H1 (cell line): ENCODE data around the gene RAD23A. TPM values are rescaled to one million over a fixed set of nuclear protein-coding genes. Genes with fewer than 3 reads are reported as not detected.

Experiments
- CTCF ChIA-PET: fragments of 300-600 bp; sonication (Branson Sonifier 250); formaldehyde crosslinking; loops from one replicate; lab custom pipeline; 2021; ENCODE audit not compliant: partially characterized antibody; lab: Charles Lee
- POLR2A ChIA-PET: fragments of 300-600 bp; sonication (Branson Sonifier 250); formaldehyde crosslinking; loops from one replicate; lab custom pipeline; 2021; ENCODE audit warnings: inconsistent platforms; ENCODE audit not compliant: partially characterized antibody; lab: Charles Lee
- DNase-seq, 2 experiments: peaks; one replicate each; pipeline versions ENCODE4 v3.0.0 to v3.0.0-alpha.2; 2010 to 2022; ENCODE audit warnings: low spot score in 2 of 2, low read depth in 1 of 2, mixed read lengths in 1 of 2
- FAIRE-seq: peaks from 2 replicates; lab custom pipeline; 2011; peaks lifted over from hg19 to GRCh38; lab: Jason Lieb, UNC
- H2AFZ ChIP-seq: 2 replicates; pipeline ENCODE4 v1.8.1; 2012; ENCODE audit warnings: low read length, inconsistent platforms
- H2AK5ac ChIP-seq: 2 replicates; pipeline ENCODE4 v1.6.1; 2013; ENCODE audit warnings: low read depth, low read length
- H2BK120ac ChIP-seq: replicated peaks from 2 replicates; pipeline ENCODE3; 2013; ENCODE audit warnings: low read depth, low read length, inconsistent platforms
- H2BK12ac ChIP-seq: 2 replicates; pipeline ENCODE4 v1.6.1; 2013; ENCODE audit warnings: low read depth, low read length
- H2BK15ac ChIP-seq: 2 replicates; pipeline ENCODE4 v1.6.1; 2013; ENCODE audit warnings: low read length
- H2BK20ac ChIP-seq: 2 replicates; pipeline ENCODE4 v1.6.1; 2013; ENCODE audit warnings: low read length
- H2BK5ac ChIP-seq: 2 replicates; pipeline ENCODE4 v1.6.1; 2013; ENCODE audit warnings: low read depth, low read length
- H3K14ac ChIP-seq: 2 replicates; pipeline ENCODE4 v1.6.1; 2013; ENCODE audit warnings: inconsistent platforms; ENCODE audit not compliant: insufficient read length
- H3K18ac ChIP-seq: 2 replicates; pipeline ENCODE4 v1.6.1; 2013; ENCODE audit warnings: low read length; ENCODE audit errors: extremely low read depth
- H3K23ac ChIP-seq: 2 replicates; pipeline ENCODE4 v1.6.1; 2013; ENCODE audit warnings: inconsistent platforms; ENCODE audit not compliant: insufficient read length
- H3K23me2 ChIP-seq: 2 replicates; pipeline ENCODE4 v1.6.1; 2013; ENCODE audit warnings: low read depth, low read length
- H3K27ac ChIP-seq: 2 replicates; pipeline ENCODE4 v1.6.1; 2011; ENCODE audit warnings: low read depth, low read length, inconsistent platforms
- H3K27me3 ChIP-seq, 4 experiments: replicated peaks in 1 of 4; 1 replicate in 1 of 4; 2 replicates in 3 of 4; pipeline versions ENCODE4 v1.6.1 to v1.8.1; 2011 to 2013; ENCODE audit warnings: low read length in 3 of 4, mild to moderate bottlenecking in 3 of 4, inconsistent platforms in 2 of 4, mixed read lengths in 2 of 4, moderate library complexity in 1 of 4; ENCODE audit not compliant: control insufficient read depth in 3 of 4, insufficient read depth in 3 of 4; ENCODE audit errors: extremely low read depth in 1 of 4
- H3K36me3 ChIP-seq, 4 experiments: 2 replicates each; pipeline versions ENCODE4 v1.6.1 to v1.8.1; 2011 to 2013; ENCODE audit warnings: mild to moderate bottlenecking in 4 of 4, low read length in 3 of 4, moderate library complexity in 2 of 4, control low read depth in 1 of 4, inconsistent platforms in 1 of 4; ENCODE audit not compliant: insufficient read depth in 4 of 4, control insufficient read depth in 2 of 4
- H3K4ac ChIP-seq: replicated peaks from 2 replicates; pipeline ENCODE3; 2013; ENCODE audit warnings: low read length, low read depth, mixed read lengths, inconsistent platforms; ENCODE audit not compliant: insufficient read length
- H3K4me1 ChIP-seq, 4 experiments: replicated peaks in 1 of 4; 1 replicate in 1 of 4; 2 replicates in 3 of 4; pipeline versions ENCODE4 v1.6.1 to v1.8.1; 2011 to 2013; ENCODE audit warnings: low read length in 3 of 4, inconsistent platforms in 2 of 4, mixed read lengths in 1 of 4; ENCODE audit not compliant: insufficient read depth in 4 of 4, control insufficient read depth in 3 of 4
- H3K4me2 ChIP-seq, 2 experiments: 2 replicates each; pipeline versions ENCODE4 v1.6.1 to v1.8.1; 2011 to 2013; ENCODE audit warnings: low read depth in 2 of 2, low read length in 2 of 2, control low read depth in 1 of 2, inconsistent platforms in 1 of 2, mild to moderate bottlenecking in 1 of 2; ENCODE audit not compliant: insufficient read depth in 1 of 2
- H3K4me3 ChIP-seq, 4 experiments: fragments of 200-600, 300-600 bp in 1 of 4; sonication (generic), shearing (Covaris generic), sonication (Bioruptor Twin) in 1 of 4; 2 replicates each; pipeline versions ENCODE4 v1.5.1 to v1.8.1; 2011 to 2016; ENCODE audit warnings: low read length in 4 of 4, low read depth in 3 of 4, control low read depth in 2 of 4, inconsistent platforms in 2 of 4, mild to moderate bottlenecking in 2 of 4, mixed read lengths in 1 of 4, moderate library complexity in 1 of 4; ENCODE audit not compliant: insufficient read depth in 2 of 4; ENCODE audit errors: extremely low read depth in 1 of 4
- H3K56ac ChIP-seq: replicated peaks from 2 replicates; pipeline ENCODE3; 2013; ENCODE audit warnings: low read depth, mild to moderate bottlenecking, mixed read lengths, low read length, inconsistent platforms; ENCODE audit not compliant: insufficient read length
- H3K79me1 ChIP-seq: 2 replicates; pipeline ENCODE4 v1.6.1; 2013; ENCODE audit warnings: low read depth, low read length, control low read depth
- H3K79me2 ChIP-seq, 2 experiments: 2 replicates each; pipeline versions ENCODE4 v1.6.1 to v1.8.1; 2012 to 2013; ENCODE audit warnings: low read length in 2 of 2, mild to moderate bottlenecking in 2 of 2, inconsistent platforms in 1 of 2; ENCODE audit not compliant: insufficient read depth in 2 of 2, control insufficient read depth in 1 of 2
- H3K9ac ChIP-seq, 4 experiments: replicated peaks in 1 of 4; 1 replicate in 1 of 4; 2 replicates in 3 of 4; pipeline versions ENCODE4 v1.6.1 to v1.8.1; 2011 to 2013; ENCODE audit warnings: low read depth in 3 of 4, low read length in 3 of 4, control low read depth in 2 of 4, mild to moderate bottlenecking in 2 of 4, moderate library complexity in 2 of 4, inconsistent platforms in 1 of 4; ENCODE audit errors: extremely low read depth in 1 of 4
- H3K9me3 ChIP-seq, 2 experiments: 2 replicates each; pipeline versions ENCODE4 v1.6.1 to v1.8.1; 2012 to 2013; ENCODE audit warnings: mild to moderate bottlenecking in 2 of 2, moderate library complexity in 2 of 2, control low read depth in 1 of 2, inconsistent platforms in 1 of 2, low read depth in 1 of 2, low read length in 1 of 2, mixed read lengths in 1 of 2; ENCODE audit not compliant: insufficient read depth in 2 of 2
- H4K20me1 ChIP-seq, 2 experiments: replicated peaks in 1 of 2; 2 replicates each; pipeline versions ENCODE3 to v1.8.1; 2011 to 2013; ENCODE audit warnings: inconsistent platforms in 2 of 2, low read length in 2 of 2, mild to moderate bottlenecking in 1 of 2; ENCODE audit not compliant: insufficient read depth in 2 of 2, control insufficient read depth in 1 of 2
- H4K5ac ChIP-seq: 2 replicates; pipeline ENCODE4 v1.6.1; 2013; ENCODE audit warnings: low read length, low read depth, mixed read lengths, inconsistent platforms; ENCODE audit not compliant: insufficient read length
- H4K8ac ChIP-seq: 2 replicates; pipeline ENCODE4 v1.8.0; 2013; ENCODE audit warnings: mild to moderate bottlenecking, moderate library complexity, low read length, inconsistent platforms; ENCODE audit not compliant: insufficient read depth; ENCODE audit errors: extremely low read depth
- H4K91ac ChIP-seq: replicated peaks from 2 replicates; pipeline ENCODE3; 2013; ENCODE audit warnings: low read length, mixed read lengths, inconsistent platforms; ENCODE audit not compliant: insufficient read length
- ASH2L ChIP-seq: fragments of 200-600, 300-600 bp; sonication (generic); IDR thresholded peaks from one replicate; pipeline ENCODE4 v1.7.1; 2017; ENCODE audit warnings: low read length
- GABPA ChIP-seq: IDR thresholded peaks from 2 replicates; pipeline ENCODE4 v1.6.1; 2011; ENCODE audit warnings: mild to moderate bottlenecking, low read length, moderate library complexity, borderline replicate concordance; ENCODE audit not compliant: insufficient read depth
- RFX5 ChIP-seq: IDR thresholded peaks from 2 replicates; pipeline ENCODE4 v1.6.1; 2011; ENCODE audit warnings: low read depth, low read length, improper control_type of control experiment, borderline replicate concordance
- TAF1 ChIP-seq: IDR thresholded peaks from 2 replicates; pipeline ENCODE4 v1.6.1; 2011; ENCODE audit warnings: mild to moderate bottlenecking, low read depth, low read length
- TEAD4 ChIP-seq: IDR thresholded peaks from 2 replicates; pipeline ENCODE4 v1.6.1; 2012; ENCODE audit warnings: low read depth, low read length, inconsistent platforms, mixed read lengths
- YY1 ChIP-seq: IDR thresholded peaks from 2 replicates; pipeline ENCODE4 v1.6.1; 2011; ENCODE audit warnings: low read depth, mild to moderate bottlenecking, low read length
- ZNF274 ChIP-seq: IDR thresholded peaks from 2 replicates; pipeline ENCODE4 v1.7.0; 2012; ENCODE audit warnings: low read length, borderline replicate concordance; ENCODE audit errors: extremely low read depth
- WGBS, 2 experiments: shearing (Covaris generic) in 1 of 2; methylation state at CpG; one replicate each; pipeline versions ENCODE4 v1.1.6 to v1.1.7; 2013 to 2015; ENCODE audit warnings: low lambda C conversion rate in 2 of 2, mixed read lengths in 2 of 2, inconsistent platforms in 1 of 2, low coverage in 1 of 2, missing lambda C conversion rate in 1 of 2; ENCODE audit not compliant: insufficient replicate concordance in 2 of 2, insufficient coverage in 1 of 2, insufficient read length in 1 of 2; ENCODE audit errors: extremely low coverage in 1 of 2, missing lambda C conversion rate in 1 of 2; 5-methylcytosine and 5-hydroxymethylcytosine counted together
- polyA plus RNA-seq, 7 experiments: library from polyadenylated mRNA; depleted of rRNA in 3 of 7; stranded (reverse) in 5 of 7; unstranded in 2 of 7; fragments of >200 nt in 5 of 7; fragments of 200-250 nt in 2 of 7; gene quantifications; 1 replicate in 5 of 7; 2 replicates in 1 of 7; 4 replicates in 1 of 7; pipeline versions ENCODE4 v1.2.1 to v1.2.3, GENCODE V29; 2011 to 2013; ENCODE audit warnings: missing spikeins in 2 of 7, mixed read lengths in 2 of 7
- total RNA-seq: library from RNA; stranded (reverse); fragmentation: NEBNext Ultra II Directional; extraction: Animal tissue kit (Norgen Biotek cat#: 25700); gene quantifications from 2 replicates; pipeline ENCODE4 v1.2.1, GENCODE V29; 2021
- TF ChIP-seq, protein P1 (sequence below), 3 experiments: IDR thresholded peaks; 1 replicate in 2 of 3; 2 replicates in 1 of 3; pipeline versions ENCODE4 v1.5.1 to v1.6.1; 2011; ENCODE audit warnings: low read length in 3 of 3, mild to moderate bottlenecking in 3 of 3, inconsistent platforms in 2 of 3, low read depth in 1 of 3, moderate library complexity in 1 of 3; ENCODE audit not compliant: insufficient read depth in 1 of 3; ENCODE audit errors: control extremely low read depth in 1 of 3

The RAD23A gene
- total and polyA plus RNA-seq, 2 of the 8 experiments (the other 6 are each of a cell fraction or from before 2014, with no cell fraction given): 40.0 to 76.1 TPM

DNA sequence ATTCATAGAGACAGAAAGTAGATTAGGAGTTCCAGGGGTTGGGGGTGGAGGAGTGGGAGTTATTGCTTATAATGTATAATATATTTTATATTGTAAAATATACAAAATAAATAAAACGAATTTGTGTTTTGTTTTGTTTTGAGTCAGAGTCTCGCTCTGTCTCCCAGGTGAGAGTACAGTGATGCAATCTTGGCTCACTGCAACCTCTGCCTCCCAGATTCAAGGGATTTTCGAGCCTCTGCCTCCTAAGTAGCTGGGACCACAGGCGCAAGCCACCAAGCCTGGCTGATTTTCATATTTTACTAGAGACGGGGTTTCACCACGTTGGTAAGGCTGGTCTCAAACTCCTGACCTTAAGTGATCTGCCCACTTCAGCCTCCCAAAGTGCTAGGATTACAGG lies 13.8 kb downstream of the RAD23A start:
- no peak overlapping the region for H3K14ac ChIP-seq
- no peak overlapping the region for H4K8ac ChIP-seq
- ChIA-PET POLR2A (interaction anchor here (1.7 to 7.1 kb wide), 3 partner anchors 6 to 26 kb away, joined by 6 to 67 read pairs (median 9); partner anchors contain the start of genes FARSA and GADD45GIP1), CTCF (interaction anchor here (3.4 kb wide), 1 partner anchor 17 kb away, joined by 13 read pairs; no protein-coding TSS in a partner anchor)
- no peak overlapping the region for H3K9ac ChIP-seq
- no peaks in the 10 kb centered on the region; a peak in 1 of 4 replicates for H3K9me3 ChIP-seq
- no peak overlapping the region for H3K27ac ChIP-seq
- H2BK20ac ChIP-seq: no peak overlapping the region
- no peak overlapping the region for H2BK15ac ChIP-seq
- H3K23me2 ChIP-seq: peaks cover 6% of the 10 kb centered on the region
- no peak overlapping the region for H2AFZ ChIP-seq
- no peaks in the 10 kb centered on the region; a peak in 2 of 8 replicates for H3K36me3 ChIP-seq
- no peak overlapping the region for H3K4me2 ChIP-seq
- H3K79me1 ChIP-seq: peaks cover 4% of the 10 kb centered on the region; the same call in 1 of the 2 replicates
- WGBS, 2 experiments: 86% methylated on average over 6 of the region's 6 CpGs; no CpG with 5 or more reads in 1 of the 2 experiments
- no peak overlapping the region for H2AK5ac ChIP-seq
- TF ChIP-seq, protein P1, sequence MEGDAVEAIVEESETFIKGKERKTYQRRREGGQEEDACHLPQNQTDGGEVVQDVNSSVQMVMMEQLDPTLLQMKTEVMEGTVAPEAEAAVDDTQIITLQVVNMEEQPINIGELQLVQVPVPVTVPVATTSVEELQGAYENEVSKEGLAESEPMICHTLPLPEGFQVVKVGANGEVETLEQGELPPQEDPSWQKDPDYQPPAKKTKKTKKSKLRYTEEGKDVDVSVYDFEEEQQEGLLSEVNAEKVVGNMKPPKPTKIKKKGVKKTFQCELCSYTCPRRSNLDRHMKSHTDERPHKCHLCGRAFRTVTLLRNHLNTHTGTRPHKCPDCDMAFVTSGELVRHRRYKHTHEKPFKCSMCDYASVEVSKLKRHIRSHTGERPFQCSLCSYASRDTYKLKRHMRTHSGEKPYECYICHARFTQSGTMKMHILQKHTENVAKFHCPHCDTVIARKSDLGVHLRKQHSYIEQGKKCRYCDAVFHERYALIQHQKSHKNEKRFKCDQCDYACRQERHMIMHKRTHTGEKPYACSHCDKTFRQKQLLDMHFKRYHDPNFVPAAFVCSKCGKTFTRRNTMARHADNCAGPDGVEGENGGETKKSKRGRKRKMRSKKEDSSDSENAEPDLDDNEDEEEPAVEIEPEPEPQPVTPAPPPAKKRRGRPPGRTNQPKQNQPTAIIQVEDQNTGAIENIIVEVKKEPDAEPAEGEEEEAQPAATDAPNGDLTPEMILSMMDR (IDR thresholded peaks at IDR 0.05; ENCODE audit: control extremely low read depth in 1 of 3, insufficient read depth in 1 of 3, low read depth in 1 of 3, low read length in 3 of 3): no peak
- no peak for TF ChIP-seq RFX5
- no peak for TF ChIP-seq GABPA
- TF ChIP-seq YY1: no peak
- no peak for TF ChIP-seq ZNF274
- no peak for TF ChIP-seq TAF1
- TF ChIP-seq ASH2L: no peak
- no peak for TF ChIP-seq TEAD4
- no peak overlapping the region for H4K5ac ChIP-seq
- H3K79me2 ChIP-seq: peaks cover 4 to 24% of the 10 kb centered on the region in 2 experiments; a peak in 3 of 4 replicates
- H2BK5ac ChIP-seq: no peak overlapping the region
- H2BK12ac ChIP-seq: no peak overlapping the region
- H3K18ac ChIP-seq: no peak overlapping the region
- H3K4ac ChIP-seq: no peak overlapping the region
- no peak overlapping the region for H3K23ac ChIP-seq
- FAIRE-seq (no peak), DNase-seq (no peak)
- H2BK120ac ChIP-seq: no peak overlapping the region
- H3K56ac ChIP-seq: no peak overlapping the region
- no peak overlapping the region for H4K91ac ChIP-seq
- peaks cover 0 to 5% of the 10 kb centered on the region in 2 experiments for H4K20me1 ChIP-seq
- no peaks in the 10 kb centered on the region for H3K27me3 ChIP-seq
- H3K4me1 ChIP-seq: peaks cover 0 to 4% (median 2%) of the 10 kb centered on the region in 4 experiments; a peak in 3 of 7 replicates
- no peak overlapping the region for H3K4me3 ChIP-seq
